Heart left ventricle (tissue), 16 donors: ENCODE data around the gene LPP. TPM values are rescaled to one million over a fixed set of nuclear protein-coding genes. Genes with fewer than 3 reads are reported as not detected.

Experiments used
- ATAC-seq, 4 donors: fragments of 200-7000 bp; cut with Tn5 transposase; one replicate each; pipeline ENCODE4 v1.9.1; 2020 to 2022; ENCODE audit warnings: moderate library complexity in 4 of 4, mild to moderate bottlenecking in 3 of 4, moderate number of reproducible peaks in 1 of 4
- DNase-seq, 5 donors: peaks; one replicate each; pipeline ENCODE4 v3.0.0-alpha.2; 2020
- H3K27ac ChIP-seq, 12 donors: fragments of 200-600 bp; sonication (generic) in 4 of 12; one replicate each; pipeline versions ENCODE4 v1.5.0 to v1.8.0; 2016 to 2022; ENCODE audit warnings: mild to moderate bottlenecking in 2 of 12
- H3K27me3 ChIP-seq, 9 donors: fragments of 200-600 bp; sonication (generic) in 2 of 9; one replicate each; pipeline versions ENCODE4 v1.5.1 to v1.8.0; 2016 to 2022; ENCODE audit warnings: mild to moderate bottlenecking in 3 of 9
- H3K36me3 ChIP-seq, 9 donors: fragments of 200-600 bp; sonication (generic) in 2 of 9; one replicate each; pipeline versions ENCODE4 v1.5.0 to v1.8.0; 2018 to 2022; ENCODE audit warnings: mild to moderate bottlenecking in 2 of 9
- H3K4me1 ChIP-seq, 12 donors: fragments of 200-600 bp; sonication (generic) in 4 of 12; one replicate each; pipeline versions ENCODE4 v1.5.0 to v1.8.0; 2016 to 2022; ENCODE audit warnings: mild to moderate bottlenecking in 3 of 12
- H3K4me3 ChIP-seq, 12 donors: fragments of 200-600 bp; sonication (generic) in 4 of 12; one replicate each; pipeline versions ENCODE4 v1.5.0 to v1.8.0; 2017 to 2022; ENCODE audit warnings: mild to moderate bottlenecking in 9 of 12, moderate library complexity in 4 of 12
- H3K9me3 ChIP-seq, 12 donors: fragments of 200-600 bp; sonication (generic) in 4 of 12; one replicate each; pipeline versions ENCODE4 v1.5.0 to v1.8.0; 2016 to 2022; ENCODE audit warnings: mild to moderate bottlenecking in 1 of 12
- POLR2A ChIP-seq, 2 donors: fragments of 450-650 bp; IDR thresholded peaks; one replicate each; pipeline ENCODE4 v1.6.1; 2017; ENCODE audit warnings: antibody characterized with exemption in 2 of 2, mild to moderate bottlenecking in 2 of 2, moderate library complexity in 2 of 2
- WGBS, 4 donors: extraction: QIAGEN DNeasy Blood & Tissue Kit in 2 of 4; methylation state at CpG; one replicate each; pipeline versions ENCODE4 v1.1.5 to v1.1.7; 2013 to 2018; 5-methylcytosine and 5-hydroxymethylcytosine counted together
- intact Hi-C, 10 donors: fragments of 100-400 bp; cut with DNase I; formaldehyde crosslinking; loops; one replicate each; pipeline versions ENCODE4 v1.11.1 to v1.14.2; 2022
- polyA plus RNA-seq, 2 donors: library from polyadenylated mRNA; stranded (reverse); fragments of 200-250 nt; gene quantifications; one replicate each; pipeline ENCODE4 v1.2.3, GENCODE V29; 2013
- total RNA-seq, 9 donors: library from RNA; depleted of rRNA in 2 of 9; stranded (reverse); fragments of >200 nt in 2 of 9; fragmentation: NEBNext Ultra II Directional in 3 of 9; extraction: Animal tissue kit (Norgen Biotek cat#: 25700) in 3 of 9; gene quantifications; one replicate each; pipeline versions ENCODE4 v1.1.0 to v1.2.4, GENCODE V29; 2016 to 2023
- TF ChIP-seq, protein P1 (sequence below), 12 donors: fragments of 200-600 bp; sonication (generic) in 4 of 12; IDR thresholded peaks; one replicate each; pipeline versions ENCODE4 v1.5.0 to v1.8.0; 2018 to 2022; ENCODE audit warnings: antibody characterized with exemption in 12 of 12, mild to moderate bottlenecking in 5 of 12
- donor health status: ischemic (EF 13 %, LVEDD 7.1; RV severe dilation, severe dysfunction).
- donor health status: healthy with polysubstance abuse.
- donor health status: DM: no; HTN: yes; CAD: no.
- donor health status: DM: no; HTN: no; CAD: no.
- donor health status: ischemic (EF 25% LVEDD 6.9; RV normal size, moderate dysfunction).
- donor health status: ischemic (EF 25% LVEDD 5.7; RV mildly dilated, moderate dysfunction).
- donor health status: healthy.
- donor health status: DM: yes; HTN: yes; CAD: no.
- donor health status: ischemic (EF 35%, LVEDD 5.7; RV mildly dilated, moderate dysfunction).
- donor health status: nonischemic (EF 11% LVEDD 7.7; RV severe dilation, severe dysfunction).
- donor health status: DM: yes; HTN: yes; CAD: no.
- donor health status: PGD.
- donor health status: ischemic (EF 29% LVEDD 5.4; RV normal size, mild dysfunction).
- donor health status: nonischemic (EF 23%, LVEDD 6.1; RV moderate dilation, normal function).

Gene LPP
- total and polyA plus RNA-seq, 11 donors = 9.2 to 178 (median 100) TPM

DNA sequence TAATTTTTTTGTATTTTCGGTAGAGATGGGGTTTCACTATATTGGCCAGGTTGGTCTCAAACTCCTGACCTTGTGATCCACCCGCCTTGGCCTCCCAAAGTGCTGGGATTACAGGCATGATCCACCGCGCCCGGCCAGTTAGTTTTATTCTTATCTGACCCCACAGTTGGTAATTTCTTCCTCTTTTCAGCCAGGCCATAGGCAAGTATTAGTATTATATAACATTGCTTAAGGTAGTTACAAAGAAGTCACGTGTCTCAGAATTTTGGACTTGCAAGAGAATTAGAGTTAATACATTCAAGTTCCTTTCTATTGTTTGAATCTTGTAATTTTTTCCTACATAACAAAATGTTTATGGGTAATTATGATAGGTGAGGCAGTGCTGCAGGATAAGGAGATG lies 334.8 kb downstream of the LPP start:
- H3K4me3 ChIP-seq = no peak overlapping the region
- TF ChIP-seq, protein P1, sequence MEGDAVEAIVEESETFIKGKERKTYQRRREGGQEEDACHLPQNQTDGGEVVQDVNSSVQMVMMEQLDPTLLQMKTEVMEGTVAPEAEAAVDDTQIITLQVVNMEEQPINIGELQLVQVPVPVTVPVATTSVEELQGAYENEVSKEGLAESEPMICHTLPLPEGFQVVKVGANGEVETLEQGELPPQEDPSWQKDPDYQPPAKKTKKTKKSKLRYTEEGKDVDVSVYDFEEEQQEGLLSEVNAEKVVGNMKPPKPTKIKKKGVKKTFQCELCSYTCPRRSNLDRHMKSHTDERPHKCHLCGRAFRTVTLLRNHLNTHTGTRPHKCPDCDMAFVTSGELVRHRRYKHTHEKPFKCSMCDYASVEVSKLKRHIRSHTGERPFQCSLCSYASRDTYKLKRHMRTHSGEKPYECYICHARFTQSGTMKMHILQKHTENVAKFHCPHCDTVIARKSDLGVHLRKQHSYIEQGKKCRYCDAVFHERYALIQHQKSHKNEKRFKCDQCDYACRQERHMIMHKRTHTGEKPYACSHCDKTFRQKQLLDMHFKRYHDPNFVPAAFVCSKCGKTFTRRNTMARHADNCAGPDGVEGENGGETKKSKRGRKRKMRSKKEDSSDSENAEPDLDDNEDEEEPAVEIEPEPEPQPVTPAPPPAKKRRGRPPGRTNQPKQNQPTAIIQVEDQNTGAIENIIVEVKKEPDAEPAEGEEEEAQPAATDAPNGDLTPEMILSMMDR (IDR thresholded peaks at IDR 0.05) = no peak
- no peak for TF ChIP-seq POLR2A (IDR thresholded peaks at IDR 0.05)
- no peak for ATAC-seq
- no peak for DNase-seq
- H3K4me1 ChIP-seq = peaks cover 0 to 20% (median 7%) of the 10 kb centered on the region in 12 donors
- peaks cover 0 to 32% (median 10%) of the 10 kb centered on the region in 9 donors for H3K36me3 ChIP-seq
- H3K9me3 ChIP-seq = no peaks in the 10 kb centered on the region
- intact Hi-C loops = no loop called here
- WGBS, 4 donors = 95 to 98% (median 97%) methylated on average over 6 of the region's 6 CpGs
- no peaks in the 10 kb centered on the region for H3K27me3 ChIP-seq
- no peak overlapping the region for H3K27ac ChIP-seq

DNA sequence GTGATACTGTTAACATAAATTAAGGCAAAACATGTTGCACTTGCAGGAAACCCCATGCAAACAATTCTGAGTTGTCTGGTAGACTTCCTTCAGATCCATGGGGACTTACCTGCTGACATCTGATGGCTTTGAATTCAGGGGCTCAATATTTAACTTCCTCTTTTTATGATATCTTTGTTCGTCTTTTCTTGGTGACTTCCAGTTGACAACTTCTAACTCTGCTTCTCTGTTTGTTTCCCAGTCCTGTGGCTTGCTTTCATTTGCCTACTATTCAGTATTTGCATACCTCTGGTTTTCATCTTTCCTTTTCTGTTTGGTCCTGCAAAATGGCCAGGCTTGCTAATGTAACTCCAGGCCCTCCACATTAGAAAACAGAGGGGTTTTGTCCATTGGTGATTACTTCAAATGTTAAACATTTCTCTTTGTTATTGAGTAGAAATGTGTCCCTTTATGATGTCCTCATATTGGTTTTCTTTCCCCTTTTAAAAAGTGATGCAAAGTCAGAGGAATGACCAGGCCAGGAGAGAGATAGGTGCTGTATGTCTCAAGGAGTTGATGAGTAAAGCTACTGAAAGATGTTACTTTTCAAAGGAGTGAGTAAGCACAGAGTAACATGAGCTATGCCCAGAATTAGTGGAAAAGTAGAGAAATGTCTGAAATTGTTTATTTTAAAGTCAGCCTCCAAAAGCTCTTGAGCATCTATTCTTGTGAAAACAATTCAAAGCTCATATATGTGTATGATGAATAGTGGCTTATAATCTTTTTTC lies 335.9 kb downstream of the LPP start:
- Histone ChIP-seq H3K4me1 (peaks cover 0 to 20% (median 7%) of the 10 kb centered on the region in 12 donors), H3K27ac (no peak overlapping the region), H3K36me3 (peaks cover 0 to 27% (median 6%) of the 10 kb centered on the region in 9 donors), H3K27me3 (no peaks in the 10 kb centered on the region), H3K9me3 (no peaks in the 10 kb centered on the region), H3K4me3 (no peak overlapping the region)
- 71 to 90% (median 83%) methylated on average over 1 of the region's 1 CpG for WGBS, 4 donors
- intact Hi-C loops = no loop called here
- TF ChIP-seq, protein P1 (IDR thresholded peaks at IDR 0.05) = no peak
- no peak for TF ChIP-seq POLR2A (IDR thresholded peaks at IDR 0.05)
- ATAC-seq (no peak), DNase-seq (no peak)

DNA sequence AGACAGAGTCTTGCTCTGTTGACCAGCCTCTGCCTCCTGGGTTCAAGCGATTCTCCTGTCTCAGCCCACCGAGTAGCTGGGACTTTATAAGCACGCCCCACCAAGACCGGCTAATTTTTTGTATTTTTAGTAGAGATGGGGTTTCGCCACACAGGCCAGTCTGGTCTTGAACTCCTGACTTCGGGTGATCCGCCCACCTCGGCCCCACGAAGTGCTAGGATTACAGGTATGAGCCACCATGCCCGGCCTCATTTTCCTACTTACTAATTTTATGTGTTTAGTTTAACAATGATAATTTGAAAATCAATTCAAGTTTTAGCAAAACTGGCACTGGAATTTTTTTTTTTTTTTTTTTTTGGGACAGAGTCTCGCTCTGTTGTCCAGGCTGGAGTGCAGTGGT lies 336.5 kb downstream of the LPP start:
- no peaks in the 10 kb centered on the region for H3K9me3 ChIP-seq
- H3K36me3 ChIP-seq = peaks cover 0 to 21% (median 0%) of the 10 kb centered on the region in 9 donors
- DNase-seq (no peak), ATAC-seq (no peak)
- no peak overlapping the region for H3K4me3 ChIP-seq
- TF ChIP-seq, protein P1 (IDR thresholded peaks at IDR 0.05) = no peak
- TF ChIP-seq POLR2A (IDR thresholded peaks at IDR 0.05) = no peak
- H3K27ac ChIP-seq = peak overlapping the region in 1 of 12 donors; percentile 27
- 96 to 99% (median 98%) methylated on average over 11 of the region's 11 CpGs for WGBS, 4 donors
- intact Hi-C loops = no loop called here
- no peaks in the 10 kb centered on the region for H3K27me3 ChIP-seq
- peaks cover 0 to 20% (median 7%) of the 10 kb centered on the region in 12 donors for H3K4me1 ChIP-seq

DNA sequence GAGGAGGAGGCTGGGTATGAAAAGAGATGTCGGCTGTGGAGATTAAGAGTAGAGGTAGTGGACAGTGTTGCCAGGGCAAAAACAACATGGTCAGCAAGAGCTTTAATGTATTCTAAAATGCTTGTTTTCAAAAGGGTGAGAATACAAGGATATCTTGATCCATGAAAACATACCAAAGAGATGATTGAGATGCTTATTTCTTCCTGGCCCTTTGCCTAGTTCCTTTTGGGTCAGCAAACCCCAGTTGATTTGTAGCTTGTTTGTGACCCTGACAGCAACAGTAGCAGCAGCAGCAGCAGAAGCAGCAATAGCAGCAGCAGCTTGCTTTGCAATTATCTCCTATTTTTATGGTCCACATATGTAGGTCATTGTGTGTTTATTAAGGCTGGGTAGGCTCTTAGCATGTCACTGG lies 337.3 kb downstream of the LPP start:
- Histone ChIP-seq H3K4me3 (no peak overlapping the region), H3K9me3 (no peaks in the 10 kb centered on the region), H3K27me3 (no peaks in the 10 kb centered on the region), H3K4me1 (peaks cover 0 to 20% (median 7%) of the 10 kb centered on the region in 12 donors), H3K36me3 (peaks cover 0 to 15% (median 0%) of the 10 kb centered on the region in 9 donors), H3K27ac (peak overlapping the region in 5 of 12 donors; percentile 4 to 38 (median 27))
- intact Hi-C loops = no loop called here
- peak in 3 of 5 donors; percentile 18 to 27 (median 21) for DNase-seq
- 18 to 50% (median 32%) methylated on average over 1 of the region's 1 CpG for WGBS, 4 donors
- TF ChIP-seq POLR2A (IDR thresholded peaks at IDR 0.05) = no peak
- TF ChIP-seq, protein P1 (IDR thresholded peaks at IDR 0.05) = no peak
- peak in 3 of 4 donors; percentile 28 to 66 (median 57) for ATAC-seq
